NK-92 (cell line): ENCODE results near the gene RCOR1.
"Not testable (repeated sequence)": the region's sequence is repeated elsewhere in the genome, so short reads cannot be mapped to it uniquely, and the experiment has no call there.

Source experiments
- DNase-seq: peaks from one replicate; lab custom pipeline; 2025; ENCODE audit not compliant: unreplicated experiment; lab: John Stamatoyannopoulos, UW

Gene RCOR1

GRCh38 chr14:102571043-102571442 lies 21.4 kb upstream of the RCOR1 start:
- no peak for DNase-seq

DNA sequence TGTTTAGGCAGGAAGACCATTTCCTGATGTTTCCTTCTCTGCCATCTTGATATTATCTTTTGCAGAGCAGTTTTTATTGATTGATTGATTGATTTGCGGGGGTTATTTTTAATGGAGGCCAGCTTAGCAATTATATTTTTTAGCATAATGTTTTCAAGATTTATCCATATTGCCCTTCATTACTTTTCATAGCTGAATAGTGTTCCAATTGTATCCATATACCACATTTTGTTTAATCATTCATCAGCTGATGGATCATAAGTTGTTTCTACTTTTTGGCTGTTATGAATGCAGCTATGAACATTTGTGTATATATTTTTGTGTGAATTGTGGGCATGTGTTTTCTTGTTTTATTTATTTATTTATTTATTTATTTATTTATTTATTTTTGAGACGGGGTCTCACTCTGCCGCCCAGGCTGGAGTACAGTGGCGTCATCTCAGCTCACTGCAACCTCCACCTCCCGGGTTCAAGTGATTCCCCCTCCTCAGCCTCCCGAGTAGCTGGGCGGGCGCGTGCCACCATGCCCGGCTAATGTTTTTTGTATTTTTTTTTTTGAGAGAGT lies 20.9 kb upstream of the RCOR1 start:
- DNase-seq: no peak

DNA sequence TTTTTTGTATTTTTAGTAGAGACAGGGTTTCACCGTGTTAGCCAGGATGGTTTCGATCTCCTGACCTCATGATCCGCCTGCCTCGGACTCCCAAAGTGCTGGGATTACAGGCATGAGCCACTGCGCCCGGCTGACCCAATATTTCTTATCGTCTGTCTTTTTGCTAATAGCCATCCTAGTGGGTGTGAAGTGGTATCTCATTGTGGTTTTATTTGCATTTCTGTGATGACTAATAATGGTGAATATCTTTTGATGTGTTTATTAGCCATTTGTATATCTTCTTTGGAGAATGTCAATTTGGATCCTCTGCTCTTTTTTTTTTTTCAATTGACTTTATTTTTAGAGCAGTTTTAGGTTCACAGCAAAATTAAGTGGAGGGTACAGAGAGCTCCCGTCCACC lies 19.3 kb upstream of the RCOR1 start:
- not testable (repeated sequence) for DNase-seq

DNA sequence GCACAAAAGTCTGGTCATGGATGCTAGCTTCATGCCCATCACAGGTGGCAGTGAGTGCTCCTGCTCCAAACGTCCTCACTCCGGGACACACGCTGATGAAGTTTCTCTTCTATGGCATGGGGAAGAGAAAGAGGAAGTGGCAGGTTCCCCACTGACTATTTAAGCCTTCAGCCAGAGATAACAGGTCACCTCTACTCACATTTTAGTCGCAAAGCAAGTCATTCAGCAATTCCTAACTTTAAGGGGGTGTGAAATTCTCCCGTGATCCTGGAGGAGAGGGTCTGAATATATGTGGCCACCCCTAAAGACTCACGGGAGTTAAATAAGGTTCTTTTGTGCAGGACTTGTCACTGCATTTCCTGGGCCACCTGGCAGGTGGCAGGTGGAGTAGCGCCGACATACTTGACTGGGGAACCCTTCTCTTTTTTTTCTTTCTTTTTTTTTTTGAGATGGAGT lies 18.8 kb upstream of the RCOR1 start:
- no peak for DNase-seq

GRCh38 chr14:102574281-102575159 lies 17.9 kb upstream of the RCOR1 start:
- DNase-seq: no peak

- DNase-seq: no peak
Measured at GRCh38 chr14:102575160-102575845, 17.1 kb upstream of the RCOR1 start.

DNA sequence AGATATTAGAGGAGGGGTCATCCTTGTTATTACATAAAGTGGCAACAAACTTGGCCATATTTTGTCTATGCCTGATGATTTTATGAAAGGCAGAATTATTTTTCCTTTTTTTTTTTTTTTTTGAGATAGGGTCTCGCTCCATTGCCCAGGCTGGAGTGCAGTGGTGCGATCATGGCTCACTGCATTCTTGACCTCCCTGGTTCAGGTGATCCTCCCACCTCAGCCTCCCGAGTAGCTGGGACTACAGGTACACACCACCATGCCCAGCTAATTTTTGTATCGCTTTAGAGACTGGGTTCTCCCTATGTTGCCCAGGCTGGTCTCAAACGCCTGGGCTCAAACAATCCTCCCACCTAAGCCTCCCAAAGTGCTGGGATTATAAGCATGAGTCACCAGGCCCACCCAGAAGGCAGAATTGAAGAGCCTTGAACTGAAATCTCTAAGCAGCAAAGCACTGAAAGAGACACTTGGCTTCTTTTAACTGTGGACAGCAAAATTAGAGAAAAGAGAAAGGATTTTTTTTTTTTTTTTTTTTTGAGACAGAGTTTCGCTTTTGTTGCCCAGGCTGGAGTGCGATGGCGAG lies 16.5 kb upstream of the RCOR1 start:
- not testable (repeated sequence) for DNase-seq

- no peak for DNase-seq
Measured at GRCh38 chr14:102578821-102579220, 13.6 kb upstream of the RCOR1 start.

GRCh38 chr14:102579696-102580549 lies 12.5 kb upstream of the RCOR1 start:
- DNase-seq: no peak

DNA sequence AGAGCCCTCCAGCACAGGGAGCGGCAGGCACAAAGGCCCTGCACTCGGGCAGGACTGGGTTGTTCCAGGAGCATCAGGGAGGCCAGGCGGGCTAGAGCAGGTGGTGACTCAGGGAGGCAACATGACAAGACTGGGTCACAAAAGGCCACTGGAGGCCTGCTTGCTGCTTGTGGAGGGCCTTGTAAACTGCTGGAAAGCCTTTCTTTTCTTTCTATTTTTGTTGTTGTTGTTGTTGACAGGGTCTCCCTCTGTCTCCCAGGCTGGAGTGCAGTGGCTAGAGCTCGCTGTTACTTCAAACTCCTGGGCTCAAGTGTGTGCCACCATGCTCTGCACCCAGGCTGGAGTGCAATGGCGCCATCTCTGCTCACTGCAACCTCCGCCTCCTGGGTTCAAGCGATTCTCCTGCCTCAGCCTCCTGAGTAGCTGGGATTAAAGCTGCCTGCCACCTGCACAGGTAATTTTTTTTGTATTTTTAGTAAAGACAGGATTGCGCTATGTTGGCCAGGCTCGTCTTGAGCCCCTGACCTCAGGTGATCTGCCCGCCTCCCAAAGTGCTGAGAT lies 11.8 kb upstream of the RCOR1 start:
- no peak for DNase-seq

- DNase-seq: no peak
Measured at GRCh38 chr14:102581193-102581592, 11.3 kb upstream of the RCOR1 start.

DNA sequence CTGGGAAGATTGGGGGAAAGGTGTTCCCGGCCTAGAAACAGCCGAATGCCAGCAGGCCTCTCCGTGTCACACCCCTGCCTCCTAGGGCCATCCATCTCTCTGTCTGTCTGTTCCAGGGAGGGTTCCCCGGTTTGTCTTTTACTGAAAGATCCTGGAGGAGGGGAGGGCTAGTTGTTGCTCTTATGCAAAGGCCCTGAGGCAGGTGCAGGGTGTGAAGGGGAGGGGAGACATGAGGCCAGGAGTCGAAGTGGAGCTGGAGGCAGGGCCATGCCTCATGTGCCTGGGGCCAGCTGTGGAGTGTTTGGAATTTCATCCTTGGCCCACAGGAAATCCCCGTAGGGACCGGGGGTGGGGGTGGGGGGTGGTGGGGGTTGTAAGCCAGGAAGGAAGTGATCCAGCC lies 8.7 kb upstream of the RCOR1 start:
- no peak for DNase-seq

DNA sequence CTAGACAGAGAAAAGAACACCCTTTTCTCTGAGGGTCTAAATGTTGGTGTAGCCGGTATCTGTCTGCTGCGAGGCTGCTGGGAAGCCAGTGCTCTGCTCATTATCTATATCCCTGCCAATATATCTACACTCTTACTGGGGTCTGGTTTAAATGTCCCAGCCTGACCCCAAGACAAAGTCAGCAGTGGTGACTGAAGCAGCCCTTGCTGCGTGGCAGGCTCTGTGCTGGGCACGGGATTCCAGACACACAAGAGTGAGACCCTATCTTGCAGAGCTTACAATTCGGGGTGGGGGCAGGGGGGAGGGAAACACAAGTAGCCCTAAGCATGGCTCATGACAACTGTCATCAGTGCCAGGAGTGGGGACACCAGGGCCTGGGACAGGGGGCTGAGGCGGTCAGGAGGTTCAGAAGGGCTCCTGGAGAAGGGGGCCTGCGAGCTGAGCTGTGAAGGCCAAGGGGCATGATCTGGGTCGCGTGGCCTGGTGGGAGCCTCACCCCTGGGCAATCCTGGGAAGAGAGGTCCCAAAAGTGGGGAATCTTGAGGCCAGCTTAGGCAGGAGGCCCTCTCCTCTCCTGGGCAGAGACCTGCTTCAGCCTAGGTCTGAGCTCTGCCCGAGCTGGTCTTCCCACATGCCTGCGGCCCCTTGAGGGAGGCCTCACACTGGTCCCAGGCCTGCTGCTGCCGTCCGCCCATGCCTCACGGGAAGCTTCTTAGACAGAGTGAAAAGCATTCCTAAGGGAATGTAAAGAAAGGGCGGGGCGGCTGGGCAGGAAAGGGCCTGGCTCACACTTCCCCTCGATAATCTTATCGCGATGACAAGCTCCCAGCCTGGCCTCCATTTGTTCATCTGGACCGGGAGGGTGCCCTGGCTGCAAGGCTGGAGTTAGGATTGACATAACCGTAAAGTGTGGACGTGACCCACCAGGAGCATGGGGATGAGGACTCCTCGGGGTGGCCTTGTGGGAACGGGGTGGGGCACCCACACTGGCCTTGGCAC lies 7.3 kb upstream of the RCOR1 start:
- no peak for DNase-seq

- DNase-seq: no peak
Measured at GRCh38 chr14:102586420-102587104, 5.9 kb upstream of the RCOR1 start.

DNA sequence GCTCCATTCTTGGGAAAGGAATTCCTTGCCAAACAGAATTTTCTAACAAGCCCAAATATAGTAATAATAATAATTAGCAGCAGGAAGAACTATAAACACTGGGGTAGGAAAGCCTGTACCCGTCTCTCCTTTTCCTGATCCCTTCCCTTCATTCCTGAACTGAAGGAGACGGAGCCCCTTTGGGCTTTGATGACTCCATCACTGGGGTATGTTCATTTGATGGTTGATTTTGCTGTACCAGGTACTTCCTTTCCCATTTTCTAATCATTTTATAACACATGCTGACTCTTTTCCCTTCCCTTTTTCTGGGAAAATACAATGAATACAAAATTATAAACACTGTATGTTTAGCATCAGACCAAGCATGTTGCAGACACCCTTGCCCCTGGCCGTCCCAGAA lies 3.6 kb upstream of the RCOR1 start:
- DNase-seq: no peak

GRCh38 chr14:102589761-102590290 lies 2.6 kb upstream of the RCOR1 start:
- no peak for DNase-seq

GRCh38 chr14:102590667-102591099 lies 1.8 kb upstream of the RCOR1 start:
- DNase-seq: no peak

DNA sequence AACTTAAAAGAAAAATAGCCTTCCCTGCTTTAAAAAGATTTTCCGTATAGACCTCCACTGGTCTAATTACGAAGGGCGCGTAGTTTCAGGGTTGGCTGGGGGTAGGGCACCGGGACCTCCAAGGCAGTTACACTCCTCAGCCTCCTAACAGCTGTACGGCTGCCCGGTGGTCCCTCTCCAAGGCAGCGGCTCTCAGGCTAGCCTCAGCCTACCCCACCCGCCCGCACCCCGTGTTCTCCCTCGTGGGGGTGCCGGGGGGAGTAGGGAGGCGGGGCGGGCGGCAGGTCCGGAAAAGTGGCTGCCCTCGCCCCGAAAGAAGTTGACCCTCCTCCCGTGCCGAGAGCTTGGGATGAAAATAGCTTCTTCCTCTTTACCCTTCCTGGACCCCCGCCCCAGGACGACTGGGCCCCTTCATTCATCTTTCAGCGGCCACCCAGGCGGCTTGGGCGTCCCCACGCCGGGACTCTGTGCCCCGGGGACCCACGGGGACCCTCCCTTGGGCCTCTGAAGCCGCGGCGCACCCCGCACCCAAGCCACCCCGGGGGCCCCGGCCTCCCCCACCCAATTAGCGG lies 991 bp upstream of the RCOR1 start:
- no peak for DNase-seq
